Astrocyte of the spinal cord (primary cell): ENCODE data around the gene CD3E.
A peak's percentile ranks its signal among the peaks of the same experiment; 100 is the strongest.

Experiments
- DNase-seq: peaks from one replicate; pipeline ENCODE4 v3.0.0; 2011; ENCODE audit warnings: low read depth, low spot score
- H3K4me3 ChIP-seq: 2 replicates; pipeline ENCODE4 v1.5.1; 2011; ENCODE audit warnings: low read depth, mild to moderate bottlenecking, low read length, moderate library complexity
- CTCF ChIP-seq: IDR thresholded peaks from 2 replicates; pipeline ENCODE4 v1.5.1; 2012; ENCODE audit warnings: low read depth, mild to moderate bottlenecking, low read length, inconsistent platforms
- in situ Hi-C: cut with HindIII; loops from 2 replicates; pipeline ENCODE4 v1.10.0; 2017; ENCODE audit warnings: low sequenced_read_pairs

The CD3E gene

GRCh38 chr11:118286545-118286944 is 18.0 kb upstream of the CD3E start:
- H3K4me3 ChIP-seq = no peak overlapping the region
- TF ChIP-seq CTCF = no peak
- DNase-seq = no peak
- in situ Hi-C loops = no loop called here

- TF ChIP-seq CTCF = no peak
- in situ Hi-C loops = no loop called here
These were observed 17.5 kb upstream of the CD3E start for GRCh38 chr11:118287006-118287405.

DNA sequence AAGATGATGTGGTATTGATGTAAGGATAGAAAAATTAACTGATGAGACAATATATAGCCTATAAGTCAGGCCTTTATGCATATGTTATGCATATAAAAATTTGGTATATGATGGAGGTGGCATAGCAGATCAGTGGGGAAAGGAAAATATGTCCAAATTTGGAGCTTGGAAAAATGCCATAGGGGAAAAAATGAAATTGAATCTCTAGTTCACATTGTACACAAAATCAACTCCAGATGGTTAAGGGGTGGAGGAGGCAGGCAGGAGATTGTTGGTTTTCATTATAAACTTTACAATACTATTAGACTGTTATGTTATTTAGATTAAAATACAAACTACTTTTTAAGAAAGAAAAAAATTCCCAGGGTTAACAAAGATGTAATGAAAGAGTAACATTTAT is 15.1 kb upstream of the CD3E start:
- no peak overlapping the region for H3K4me3 ChIP-seq
- DNase-seq = no peak
- no peak for TF ChIP-seq CTCF
- in situ Hi-C loops = no loop called here

More at GRCh38 chr11:118287006-118287405, 17.5 kb upstream of the CD3E start:
- DNase-seq = peak; percentile 17
- H3K4me3 ChIP-seq = no peak overlapping the region

DNA sequence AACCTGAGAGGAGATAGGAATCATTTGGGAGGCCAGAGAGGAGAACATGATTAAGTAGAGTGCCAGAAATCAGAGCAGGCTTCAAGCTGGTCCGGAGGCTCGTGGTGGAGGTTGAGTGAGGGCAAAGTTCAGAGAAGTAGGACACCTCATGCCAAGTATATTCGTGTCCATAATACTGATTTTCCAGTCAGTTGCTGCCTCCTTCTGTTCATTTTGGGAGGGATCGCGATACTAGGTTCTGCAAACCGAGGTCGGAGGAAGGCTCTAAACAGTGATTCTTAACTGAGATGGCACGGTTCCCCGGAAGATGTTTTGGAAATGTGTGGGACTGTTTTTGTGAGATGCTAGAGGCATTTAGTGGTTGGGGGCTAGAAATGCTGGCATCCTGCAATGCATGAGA is 13.6 kb upstream of the CD3E start:
- in situ Hi-C loops = no loop called here
- no peak for TF ChIP-seq CTCF
- no peak for DNase-seq
- H3K4me3 ChIP-seq = no peak overlapping the region

- no peak for DNase-seq
- no peak overlapping the region for H3K4me3 ChIP-seq
- in situ Hi-C loops = no loop called here
- no peak for TF ChIP-seq CTCF
These were observed 12.9 kb upstream of the CD3E start for GRCh38 chr11:118291477-118292135.

GRCh38 chr11:118294053-118294452 is 10.5 kb upstream of the CD3E start:
- no peak for TF ChIP-seq CTCF
- H3K4me3 ChIP-seq = no peak overlapping the region
- no peak for DNase-seq
- in situ Hi-C loops = no loop called here
